ENCODE data around the gene FCHSD1.
A peak's percentile ranks its signal among the peaks of the same experiment; 100 is the strongest.

The FCHSD1 gene

DNA sequence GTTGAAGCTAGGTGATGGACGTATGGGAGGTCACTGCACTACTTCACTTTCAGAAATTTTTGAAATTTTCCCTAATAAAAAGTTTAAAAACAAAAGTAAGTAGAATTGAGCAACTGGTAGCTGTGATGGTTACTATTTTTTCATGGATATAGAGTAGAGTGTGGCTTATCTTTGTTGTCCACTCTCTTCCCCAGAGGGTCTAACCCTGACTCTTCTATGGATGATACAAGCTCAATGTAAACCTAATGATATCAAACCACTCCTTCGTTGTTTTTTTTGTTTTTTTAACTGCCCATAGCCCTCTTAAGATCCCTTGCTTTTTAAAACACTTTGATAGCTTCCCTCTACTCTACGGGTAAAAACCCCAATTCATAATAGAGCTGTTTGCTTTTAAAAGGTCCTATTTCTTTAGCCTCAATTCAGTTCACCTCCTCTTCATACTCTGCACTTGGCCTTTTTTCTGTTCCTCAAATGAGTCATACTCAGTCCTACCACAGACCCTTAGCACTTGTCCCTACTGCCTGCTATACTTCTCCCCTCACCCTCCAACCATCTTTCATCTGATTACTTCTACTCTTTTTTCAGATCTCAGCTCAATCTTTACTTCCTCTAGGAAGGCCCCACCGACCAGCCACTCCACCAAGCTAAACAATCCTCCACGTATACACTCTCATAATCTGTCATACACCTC, 17.2 kb downstream of the FCHSD1 start:
- Histone ChIP-seq H3K27ac (ENCODE audit: low read length) (no peak overlapping the region), H3K4me1 (ENCODE audit: control insufficient read depth, insufficient read depth, low read length) (peaks cover 27% of the 10 kb centered on the region), H3K4me3 (ENCODE audit: low read length in 2 of 2) (no peak overlapping the region), H3K36me3 (ENCODE audit: control insufficient read depth in 2 of 2, insufficient read depth in 2 of 2, low read length in 2 of 2) (peaks cover 10 to 11% of the 10 kb centered on the region in 2 donors), H3K9ac (ENCODE audit: low read length in 2 of 2) (no peak overlapping the region), H3K9me3 (ENCODE audit: control insufficient read depth in 2 of 2, low read length in 2 of 2) (no peaks in the 10 kb centered on the region), H3K27me3 (ENCODE audit: control insufficient read depth in 1 of 2, insufficient read depth in 2 of 2, low read length in 2 of 2) (peaks cover 8 to 11% of the 10 kb centered on the region in 2 donors)

- Histone ChIP-seq H3K9me3 (ENCODE audit: control insufficient read depth in 2 of 2, low read length in 2 of 2) (no peaks in the 10 kb centered on the region), H3K36me3 (ENCODE audit: control insufficient read depth in 2 of 2, insufficient read depth in 2 of 2, low read length in 2 of 2) (peaks cover 24 to 25% of the 10 kb centered on the region in 2 donors), H3K27ac (ENCODE audit: low read length) (no peak overlapping the region), H3K4me3 (ENCODE audit: low read length in 2 of 2) (no peak overlapping the region), H3K27me3 (ENCODE audit: control insufficient read depth in 1 of 2, insufficient read depth in 2 of 2, low read length in 2 of 2) (no peaks in the 10 kb centered on the region), H3K9ac (ENCODE audit: low read length in 2 of 2) (no peak overlapping the region), H3K4me1 (ENCODE audit: control insufficient read depth, insufficient read depth, low read length) (peaks cover 24% of the 10 kb centered on the region)
These were observed 18.6 kb downstream of the FCHSD1 start for GRCh38 chr5:141632650-141633049.

- Histone ChIP-seq H3K4me1 (ENCODE audit: control insufficient read depth, insufficient read depth, low read length) (peaks cover 11% of the 10 kb centered on the region), H3K9me3 (ENCODE audit: control insufficient read depth in 2 of 2, low read length in 2 of 2) (no peaks in the 10 kb centered on the region), H3K36me3 (ENCODE audit: control insufficient read depth in 2 of 2, insufficient read depth in 2 of 2, low read length in 2 of 2) (peaks cover 36 to 40% of the 10 kb centered on the region in 2 donors), H3K27me3 (ENCODE audit: control insufficient read depth in 1 of 2, insufficient read depth in 2 of 2, low read length in 2 of 2) (no peaks in the 10 kb centered on the region), H3K9ac (ENCODE audit: low read length in 2 of 2) (no peak overlapping the region), H3K27ac (ENCODE audit: low read length) (no peak overlapping the region), H3K4me3 (ENCODE audit: low read length in 2 of 2) (no peak overlapping the region)
These were observed 20.6 kb downstream of the FCHSD1 start for GRCh38 chr5:141630570-141631140.

DNA sequence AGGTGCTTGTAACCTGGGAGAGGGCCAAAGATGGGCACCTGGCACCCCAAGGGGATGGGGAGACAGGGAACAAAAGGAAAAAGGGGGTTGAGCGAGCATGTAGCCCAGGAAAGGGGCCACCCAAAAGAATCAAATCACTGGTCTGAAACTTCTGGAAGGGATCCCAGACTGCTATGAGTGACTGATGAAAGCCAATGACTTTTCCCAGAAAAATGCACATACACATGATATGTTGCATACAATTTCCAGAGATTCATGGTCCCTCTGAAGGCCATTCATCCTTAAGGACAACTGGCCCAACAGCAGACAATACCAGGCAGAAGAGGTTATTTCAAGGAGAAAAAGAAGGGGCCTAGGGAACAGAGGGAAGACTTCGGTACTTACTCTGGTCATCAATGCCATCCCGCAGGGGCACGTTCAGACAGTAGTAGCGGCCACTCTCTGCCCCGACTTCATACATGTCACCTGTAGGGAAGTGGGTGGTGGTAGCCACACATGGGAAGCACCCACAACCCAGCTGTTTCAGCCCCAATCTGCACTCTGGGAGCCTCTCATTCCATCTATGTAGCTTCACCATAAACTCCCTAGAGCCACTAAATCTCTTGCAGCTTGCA, 22.9 kb downstream of the FCHSD1 start:
- no peak overlapping the region for H3K27ac ChIP-seq (ENCODE audit: low read length)
- H3K9ac ChIP-seq (ENCODE audit: low read length in 2 of 2) = no peak overlapping the region
- no peaks in the 10 kb centered on the region for H3K27me3 ChIP-seq (ENCODE audit: control insufficient read depth in 1 of 2, insufficient read depth in 2 of 2, low read length in 2 of 2)
- H3K4me1 ChIP-seq (ENCODE audit: control insufficient read depth, insufficient read depth, low read length) = no peaks in the 10 kb centered on the region
- peaks cover 46 to 56% of the 10 kb centered on the region in 2 donors for H3K36me3 ChIP-seq (ENCODE audit: control insufficient read depth in 2 of 2, insufficient read depth in 2 of 2, low read length in 2 of 2)
- no peaks in the 10 kb centered on the region for H3K9me3 ChIP-seq (ENCODE audit: control insufficient read depth in 2 of 2, low read length in 2 of 2)
- H3K4me3 ChIP-seq (ENCODE audit: low read length in 2 of 2) = no peak overlapping the region

DNA sequence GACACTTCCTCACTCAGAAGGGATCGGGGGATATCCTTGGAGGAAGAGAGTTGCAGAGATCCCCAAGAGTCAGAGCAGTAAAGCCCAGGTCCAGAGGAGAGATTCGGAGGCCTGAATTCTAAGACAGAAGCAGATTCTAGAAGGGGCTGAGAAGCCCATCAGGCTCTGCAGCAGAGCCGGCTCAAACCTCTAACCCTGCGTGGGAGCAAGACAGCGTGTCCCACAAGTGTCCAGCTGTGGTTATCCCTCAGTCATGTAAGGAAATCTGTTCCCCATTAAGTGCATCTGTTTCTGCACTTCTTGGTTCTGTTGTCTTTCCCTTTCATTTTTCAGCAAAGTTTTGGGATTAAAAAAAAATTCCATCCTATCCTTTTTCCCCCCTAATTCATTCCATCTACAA, 27.6 kb downstream of the FCHSD1 start:
- Histone ChIP-seq H3K27me3 (ENCODE audit: control insufficient read depth in 1 of 2, insufficient read depth in 2 of 2, low read length in 2 of 2) (no peaks in the 10 kb centered on the region), H3K4me1 (ENCODE audit: control insufficient read depth, insufficient read depth, low read length) (peaks cover 2% of the 10 kb centered on the region), H3K4me3 (ENCODE audit: low read length in 2 of 2) (no peak overlapping the region), H3K36me3 (ENCODE audit: control insufficient read depth in 2 of 2, insufficient read depth in 2 of 2, low read length in 2 of 2) (peaks cover 46 to 61% of the 10 kb centered on the region in 2 donors), H3K27ac (ENCODE audit: low read length) (no peak overlapping the region), H3K9me3 (ENCODE audit: control insufficient read depth in 2 of 2, low read length in 2 of 2) (no peaks in the 10 kb centered on the region), H3K9ac (ENCODE audit: low read length in 2 of 2) (no peak overlapping the region)

DNA sequence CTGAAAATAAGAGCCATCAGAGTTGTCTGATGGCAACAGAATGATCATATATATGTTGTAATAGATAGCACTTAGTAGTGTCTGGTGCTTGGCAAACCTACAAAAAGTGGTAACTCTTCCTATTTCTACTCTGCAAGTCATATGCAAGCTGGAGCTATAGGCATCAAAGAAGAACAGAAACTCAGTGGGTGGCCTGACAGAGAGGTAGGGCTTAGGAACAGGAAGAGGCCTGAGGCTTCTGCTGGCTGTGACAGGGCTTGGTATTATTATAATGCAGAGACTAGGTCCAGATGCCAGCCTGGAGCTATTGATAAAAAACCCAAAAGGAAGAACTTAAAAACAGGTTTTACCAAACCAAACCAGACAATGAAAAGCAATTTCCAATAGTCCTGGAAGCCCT, 28.0 kb downstream of the FCHSD1 start:
- no peak overlapping the region for H3K4me3 ChIP-seq (ENCODE audit: low read length in 2 of 2)
- H3K27ac ChIP-seq (ENCODE audit: low read length) = no peak overlapping the region
- H3K36me3 ChIP-seq (ENCODE audit: control insufficient read depth in 2 of 2, insufficient read depth in 2 of 2, low read length in 2 of 2) = peaks cover 41 to 56% of the 10 kb centered on the region in 2 donors
- no peaks in the 10 kb centered on the region for H3K27me3 ChIP-seq (ENCODE audit: control insufficient read depth in 1 of 2, insufficient read depth in 2 of 2, low read length in 2 of 2)
- peaks cover 6% of the 10 kb centered on the region for H3K4me1 ChIP-seq (ENCODE audit: control insufficient read depth, insufficient read depth, low read length)
- H3K9me3 ChIP-seq (ENCODE audit: control insufficient read depth in 2 of 2, low read length in 2 of 2) = no peaks in the 10 kb centered on the region
- H3K9ac ChIP-seq (ENCODE audit: low read length in 2 of 2) = no peak overlapping the region

DNA sequence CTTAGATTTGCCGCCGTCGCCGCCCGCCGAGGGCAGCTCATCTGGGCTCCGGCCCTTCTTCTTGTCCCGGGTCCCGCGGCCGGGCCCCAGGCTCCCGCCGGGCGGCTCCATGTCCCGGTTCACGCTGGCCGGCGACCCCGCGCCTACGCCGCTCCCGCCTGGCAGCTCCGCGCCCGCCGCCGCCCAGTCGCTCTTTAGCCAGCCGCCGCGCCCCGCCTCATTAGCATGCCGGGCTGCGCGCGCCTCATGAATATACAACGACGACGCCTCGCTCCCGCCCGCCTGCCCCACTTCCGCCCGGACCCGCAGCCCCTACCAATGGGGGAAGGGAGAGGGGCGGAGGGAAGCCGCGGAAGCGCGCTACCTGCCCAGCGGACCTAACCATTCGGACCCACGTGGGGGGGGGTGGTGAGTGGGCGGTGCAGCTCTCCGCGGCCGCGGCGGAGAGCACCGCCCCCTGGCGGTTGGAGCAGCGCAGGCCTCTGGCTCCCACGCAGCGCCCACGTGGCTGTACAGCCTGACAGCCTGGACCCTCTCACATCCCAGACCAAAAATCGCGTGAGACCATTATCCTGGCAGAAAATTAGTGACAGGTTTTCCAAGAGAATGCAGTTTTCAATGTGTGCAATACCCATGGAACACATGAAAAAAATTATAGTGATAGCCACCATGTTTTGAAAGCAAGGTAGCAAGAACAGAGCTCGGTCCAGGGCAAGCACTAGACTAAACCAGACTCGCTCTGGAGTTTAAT, 32.2 kb downstream of the FCHSD1 start, which contains the start of gene DIAPH1:
DIAPH1 (minus strand) TSS at position 197 of the 751 bp plus-strand sequence; CDS start at position 111, 86 bp downstream.
- Histone ChIP-seq H3K36me3 (ENCODE audit: control insufficient read depth in 2 of 2, insufficient read depth in 2 of 2, low read length in 2 of 2) (peaks cover 15 to 25% of the 10 kb centered on the region in 2 donors), H3K4me3 (ENCODE audit: low read length in 2 of 2) (peak within 1 kb of the TSS; percentile 38 to 77), H3K27me3 (ENCODE audit: control insufficient read depth in 1 of 2, insufficient read depth in 2 of 2, low read length in 2 of 2) (no peaks in the 10 kb centered on the region), H3K9ac (ENCODE audit: low read length in 2 of 2) (peak within 1 kb of the TSS; percentile 75 to 76), H3K9me3 (ENCODE audit: control insufficient read depth in 2 of 2, low read length in 2 of 2) (no peaks in the 10 kb centered on the region), H3K4me1 (ENCODE audit: control insufficient read depth, insufficient read depth, low read length) (peaks cover 11% of the 10 kb centered on the region), H3K27ac (ENCODE audit: low read length) (peak within 1 kb of the TSS; percentile 33)

DNA sequence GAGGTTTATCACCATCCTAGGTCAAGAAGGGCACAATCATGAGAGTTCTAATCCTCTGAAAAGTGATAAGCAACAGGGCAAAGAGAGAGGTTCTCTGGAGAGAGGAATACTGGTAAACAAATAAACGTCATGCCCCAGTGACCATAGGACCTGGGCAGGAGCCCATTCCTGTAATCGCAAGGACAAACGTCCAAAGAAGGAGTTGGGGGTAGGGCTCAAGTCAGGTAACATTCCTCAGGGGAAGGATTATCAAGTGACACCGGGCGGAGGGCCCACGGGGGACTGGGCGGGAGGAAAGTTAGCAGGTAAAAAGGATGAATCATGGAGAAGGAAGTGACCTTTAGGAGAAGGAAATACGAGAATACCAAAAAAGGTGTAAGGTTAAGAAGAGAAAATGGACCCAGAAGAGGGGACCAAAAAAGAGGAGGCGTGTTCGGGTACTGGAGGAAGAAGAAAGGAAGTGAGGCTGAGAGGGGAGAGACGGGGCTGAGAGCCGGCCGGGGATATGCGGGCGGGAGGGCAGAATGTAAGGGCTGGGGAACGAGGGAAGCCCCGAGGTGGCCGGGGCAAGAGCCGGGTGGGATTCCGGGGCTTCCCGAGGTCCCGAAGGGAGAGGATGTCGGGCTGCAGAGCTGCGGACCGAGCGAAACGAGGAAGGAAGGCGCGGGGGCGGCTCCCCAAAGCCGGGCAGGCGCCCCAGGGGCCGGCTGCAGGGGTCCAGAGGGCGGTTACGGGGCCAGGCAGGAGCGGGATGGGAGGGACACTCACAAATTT, 33.0 kb downstream of the FCHSD1 start:
- no peaks in the 10 kb centered on the region for H3K27me3 ChIP-seq (ENCODE audit: control insufficient read depth in 1 of 2, insufficient read depth in 2 of 2, low read length in 2 of 2)
- peaks cover 11% of the 10 kb centered on the region for H3K4me1 ChIP-seq (ENCODE audit: control insufficient read depth, insufficient read depth, low read length)
- peak overlapping the region; percentile 75 to 76 for H3K9ac ChIP-seq (ENCODE audit: low read length in 2 of 2)
- H3K36me3 ChIP-seq (ENCODE audit: control insufficient read depth in 2 of 2, insufficient read depth in 2 of 2, low read length in 2 of 2) = peaks cover 13 to 19% of the 10 kb centered on the region in 2 donors
- no peaks in the 10 kb centered on the region for H3K9me3 ChIP-seq (ENCODE audit: control insufficient read depth in 2 of 2, low read length in 2 of 2)
- H3K4me3 ChIP-seq (ENCODE audit: low read length in 2 of 2) = peak overlapping the region; percentile 38 to 77
- H3K27ac ChIP-seq (ENCODE audit: low read length) = peak overlapping the region; percentile 33

- Histone ChIP-seq H3K36me3 (ENCODE audit: control insufficient read depth in 2 of 2, insufficient read depth in 2 of 2, low read length in 2 of 2) (peaks cover 10 to 16% of the 10 kb centered on the region in 2 donors), H3K4me3 (ENCODE audit: low read length in 2 of 2) (peak overlapping the region; percentile 38 to 77), H3K27ac (ENCODE audit: low read length) (peak overlapping the region; percentile 33), H3K9ac (ENCODE audit: low read length in 2 of 2) (peak overlapping the region; percentile 75 to 76), H3K27me3 (ENCODE audit: control insufficient read depth in 1 of 2, insufficient read depth in 2 of 2, low read length in 2 of 2) (no peaks in the 10 kb centered on the region), H3K4me1 (ENCODE audit: control insufficient read depth, insufficient read depth, low read length) (peaks cover 11% of the 10 kb centered on the region), H3K9me3 (ENCODE audit: control insufficient read depth in 2 of 2, low read length in 2 of 2) (no peaks in the 10 kb centered on the region)
These were observed 33.6 kb downstream of the FCHSD1 start for GRCh38 chr5:141617682-141618029.

GRCh38 chr5:141617128-141617527, 34.1 kb downstream of the FCHSD1 start:
- Histone ChIP-seq H3K36me3 (ENCODE audit: control insufficient read depth in 2 of 2, insufficient read depth in 2 of 2, low read length in 2 of 2) (peaks cover 10 to 14% of the 10 kb centered on the region in 2 donors), H3K9me3 (ENCODE audit: control insufficient read depth in 2 of 2, low read length in 2 of 2) (no peaks in the 10 kb centered on the region), H3K27me3 (ENCODE audit: control insufficient read depth in 1 of 2, insufficient read depth in 2 of 2, low read length in 2 of 2) (no peaks in the 10 kb centered on the region), H3K27ac (ENCODE audit: low read length) (peak overlapping the region; percentile 33), H3K9ac (ENCODE audit: low read length in 2 of 2) (peak overlapping the region in 1 of 2 donors; percentile 14), H3K4me3 (ENCODE audit: low read length in 2 of 2) (peak overlapping the region in 1 of 2 donors; percentile 77), H3K4me1 (ENCODE audit: control insufficient read depth, insufficient read depth, low read length) (peaks cover 11% of the 10 kb centered on the region)
